ELR (cell line): Measurements from ENCODE around the gene MRPS10.
"Not testable (repeated sequence)": the region's sequence is repeated elsewhere in the genome, so short reads cannot be mapped to it uniquely, and the experiment has no call there.

Experiments used
- DNase-seq: peaks from one replicate; pipeline ENCODE4 v3.0.0-alpha.2; 2015; ENCODE audit warnings: low read depth

Gene MRPS10

GRCh38 chr6:42176981-42177380 lies 40.7 kb downstream of the MRPS10 start:
- no peak for DNase-seq

- peak; percentile 29 for DNase-seq
Measured at GRCh38 chr6:42175860-42176259, 41.8 kb downstream of the MRPS10 start.

GRCh38 chr6:42173101-42173500 lies 44.6 kb downstream of the MRPS10 start, which contains the start of gene GUCA1A:
Gene GUCA1A (plus strand): TSS chr6:42173364. CDS start chr6:42173614, 250 bp downstream.
- DNase-seq = no peak

GRCh38 chr6:42171813-42172581 lies 45.7 kb downstream of the MRPS10 start:
- DNase-seq = no peak

- not testable (repeated sequence) for DNase-seq
Measured at GRCh38 chr6:42169780-42170179, 47.9 kb downstream of the MRPS10 start.

GRCh38 chr6:42168650-42169049 lies 49.0 kb downstream of the MRPS10 start:
- DNase-seq = no peak

GRCh38 chr6:42166444-42167141 lies 51.1 kb downstream of the MRPS10 start:
- DNase-seq = peak; percentile 77

GRCh38 chr6:42165016-42165415 lies 52.6 kb downstream of the MRPS10 start:
- peak; percentile 23 for DNase-seq

GRCh38 chr6:42163981-42164380 lies 53.7 kb downstream of the MRPS10 start:
- no peak for DNase-seq

GRCh38 chr6:42162812-42163211 lies 54.8 kb downstream of the MRPS10 start:
- no peak for DNase-seq

- DNase-seq = no peak
Measured at GRCh38 chr6:42162384-42162783, 55.3 kb downstream of the MRPS10 start.

GRCh38 chr6:42159431-42160024 lies 58.1 kb downstream of the MRPS10 start:
- DNase-seq = no peak

- no peak for DNase-seq
Measured at GRCh38 chr6:42158631-42159030, 59.0 kb downstream of the MRPS10 start.

- peak; percentile 23 for DNase-seq
Measured at GRCh38 chr6:42158011-42158410, 59.6 kb downstream of the MRPS10 start.
